ENCODE measurements around the gene HIVEP1.

The HIVEP1 gene

GRCh38 chr6:12012038-12012557, at the start of gene HIVEP1:
TSS of gene HIVEP1 (plus strand) at chr6:12012312. CDS start at chr6:12015629, 3,317 bp downstream.
- DNase-seq (ENCODE audit: low spot score) = peak; percentile 27

DNA sequence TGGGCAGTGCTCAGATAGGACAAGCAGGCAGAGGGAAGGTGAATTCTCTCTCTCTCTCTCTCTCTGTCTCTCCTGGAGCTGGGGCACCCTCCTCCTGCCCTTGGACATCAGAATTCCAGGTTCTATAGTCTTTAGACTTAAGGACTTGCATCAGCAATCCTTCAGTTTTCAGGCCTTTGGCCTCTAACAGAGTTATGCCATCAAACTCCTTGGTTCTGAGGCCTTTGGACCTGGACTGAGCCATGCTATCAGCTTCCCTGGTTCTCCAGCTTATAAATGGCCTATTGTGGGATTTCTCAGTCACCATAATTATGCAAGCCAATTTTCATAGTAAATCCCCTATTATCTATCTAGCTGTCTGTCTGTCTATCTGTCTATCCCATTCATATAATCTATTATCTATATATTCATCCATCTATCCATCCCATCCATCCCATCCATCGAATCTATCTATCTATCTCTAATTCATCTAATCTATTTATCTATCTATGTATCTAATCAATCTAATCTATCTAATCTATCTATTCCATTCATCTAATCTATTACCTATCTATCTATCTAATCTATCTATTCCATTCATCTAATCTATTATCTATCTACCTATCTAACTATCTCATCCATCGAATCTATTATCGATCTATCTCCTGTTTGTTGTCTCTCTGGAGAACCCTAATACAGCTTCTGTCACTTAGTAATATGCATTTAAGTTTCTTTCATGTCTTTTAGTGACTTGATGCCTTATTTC, 48.2 kb upstream of the HIVEP1 start:
- DNase-seq (ENCODE audit: low spot score) = no peak

DNA sequence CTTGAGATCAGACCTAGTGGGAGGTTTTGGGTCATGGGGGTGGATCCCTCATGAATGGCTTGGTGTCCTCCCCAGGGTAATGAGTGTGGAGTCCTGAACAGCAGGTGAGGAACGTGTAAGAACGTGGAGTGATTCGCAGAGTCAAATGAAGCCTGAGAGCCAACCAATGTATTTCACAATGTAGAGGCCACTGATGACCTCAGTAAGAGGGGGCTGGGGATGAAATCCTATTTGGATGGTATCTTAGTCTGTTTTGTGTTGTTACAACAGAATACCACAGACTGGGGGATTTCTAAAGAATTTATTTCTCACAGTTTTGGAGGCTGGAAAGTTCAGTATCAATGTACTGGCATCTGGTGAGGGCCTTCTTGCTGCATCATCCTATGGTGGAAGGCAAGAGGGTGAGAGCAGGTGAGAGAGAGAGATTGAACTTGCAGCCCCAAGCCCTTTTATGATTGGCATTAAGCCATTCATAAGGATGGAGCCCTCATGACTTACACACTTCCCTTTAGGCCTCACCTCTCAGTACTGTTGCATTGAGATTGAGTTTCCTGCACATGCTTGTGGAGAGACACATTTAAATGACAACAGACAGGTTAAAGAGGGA, 47.3 kb upstream of the HIVEP1 start:
- no peak for DNase-seq (ENCODE audit: low spot score)

- DNase-seq (ENCODE audit: low spot score) = no peak
Observed at GRCh38 chr6:11965499-11965898, 46.6 kb upstream of the HIVEP1 start.

- no peak for DNase-seq (ENCODE audit: low spot score)
Observed at GRCh38 chr6:11968241-11968806, 43.8 kb upstream of the HIVEP1 start.

- no peak for DNase-seq (ENCODE audit: low spot score)
Observed at GRCh38 chr6:11969092-11969491, 43.0 kb upstream of the HIVEP1 start.

- no peak for DNase-seq (ENCODE audit: low spot score)
Observed at GRCh38 chr6:11970114-11970513, 42.0 kb upstream of the HIVEP1 start.

DNA sequence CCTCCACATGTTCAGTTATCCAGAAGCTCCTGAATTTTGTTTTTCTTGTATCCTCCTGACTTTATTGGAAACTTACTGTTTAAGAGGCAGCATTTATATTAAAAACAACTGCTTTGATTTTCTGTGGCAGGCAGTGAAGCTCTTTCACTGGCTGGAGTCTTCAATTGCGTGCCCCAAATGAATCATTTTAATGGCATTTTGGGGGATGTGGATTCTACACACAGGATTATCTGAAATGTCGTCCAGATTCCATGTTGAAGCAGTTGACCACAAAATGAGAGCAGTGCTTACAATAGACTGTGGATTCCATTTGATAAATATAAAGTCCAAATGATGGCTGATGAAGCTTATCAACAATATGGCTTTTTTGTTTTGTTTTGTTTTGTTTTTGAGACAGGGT, 41.0 kb upstream of the HIVEP1 start:
- DNase-seq (ENCODE audit: low spot score) = no peak

DNA sequence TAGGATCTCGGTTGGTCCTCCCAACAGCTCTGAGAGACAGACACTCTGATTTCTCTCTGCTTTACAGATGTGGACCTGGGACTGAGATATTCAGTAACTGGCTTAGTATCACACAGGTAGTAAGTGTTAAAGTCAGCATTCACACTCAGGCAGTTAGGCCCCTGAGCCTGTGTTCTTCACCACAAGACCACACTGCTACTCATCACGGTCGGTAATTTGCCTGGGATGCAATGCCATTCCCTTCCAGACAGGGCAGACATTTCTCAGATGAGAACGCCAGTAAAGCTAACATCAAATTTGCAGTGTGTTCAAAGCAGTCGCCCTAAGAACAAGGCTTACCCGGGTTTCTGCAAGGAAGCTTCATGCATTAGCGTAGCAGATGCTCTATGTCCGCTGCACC, 39.8 kb upstream of the HIVEP1 start:
- DNase-seq (ENCODE audit: low spot score) = no peak

GRCh38 chr6:11972806-11973205, 39.3 kb upstream of the HIVEP1 start:
- no peak for DNase-seq (ENCODE audit: low spot score)

- no peak for DNase-seq (ENCODE audit: low spot score)
Observed at GRCh38 chr6:11973238-11973637, 38.9 kb upstream of the HIVEP1 start.

DNA sequence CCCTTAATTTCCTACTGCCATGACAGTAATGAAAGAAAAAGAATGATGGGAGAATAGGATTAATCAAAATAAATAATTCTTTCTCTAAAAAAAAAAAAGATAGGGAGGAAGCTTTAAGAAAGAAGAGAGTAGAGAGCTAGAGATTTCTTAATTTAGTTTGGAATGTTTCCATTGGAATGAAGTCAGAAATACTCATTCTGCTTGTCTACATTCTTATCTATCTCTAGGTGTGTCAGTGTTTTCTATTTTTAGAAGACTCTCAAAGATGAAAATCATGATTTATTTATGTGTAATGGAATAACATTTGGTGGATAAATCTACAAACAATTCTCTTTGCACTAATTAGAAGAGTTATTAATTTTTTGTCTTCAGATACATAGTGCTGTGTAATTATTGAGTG, 38.0 kb upstream of the HIVEP1 start:
- DNase-seq (ENCODE audit: low spot score) = no peak

DNA sequence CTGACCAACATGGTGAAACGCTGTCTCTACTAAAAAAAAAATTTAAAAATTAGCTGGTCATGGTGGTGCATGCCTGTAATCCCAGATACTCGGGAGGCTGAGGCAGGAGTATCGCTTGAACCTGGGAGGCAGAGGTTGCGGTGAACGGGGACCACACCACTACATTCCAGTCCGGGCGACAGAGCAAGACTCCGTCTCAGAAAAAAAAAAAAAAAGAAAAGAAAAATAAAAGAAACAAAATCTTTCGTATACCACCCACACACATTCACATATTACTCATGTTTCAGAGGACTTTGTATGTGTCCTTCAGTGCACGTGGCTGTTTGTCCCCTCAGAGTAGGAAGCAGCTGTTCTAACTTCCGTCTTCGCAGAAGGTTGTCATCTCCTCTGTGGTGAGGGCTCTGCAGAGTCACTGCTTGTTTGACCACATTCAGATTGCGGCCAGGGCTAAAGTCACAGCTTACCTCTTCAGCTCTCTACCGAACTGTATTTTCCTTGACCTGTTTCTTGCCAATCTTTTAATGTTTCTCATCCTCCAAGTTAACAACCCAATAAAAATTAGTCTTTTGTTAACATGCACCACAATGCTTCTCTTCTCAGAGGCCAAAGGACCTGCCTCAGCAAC, 36.6 kb upstream of the HIVEP1 start:
- DNase-seq (ENCODE audit: low spot score) = no peak

DNA sequence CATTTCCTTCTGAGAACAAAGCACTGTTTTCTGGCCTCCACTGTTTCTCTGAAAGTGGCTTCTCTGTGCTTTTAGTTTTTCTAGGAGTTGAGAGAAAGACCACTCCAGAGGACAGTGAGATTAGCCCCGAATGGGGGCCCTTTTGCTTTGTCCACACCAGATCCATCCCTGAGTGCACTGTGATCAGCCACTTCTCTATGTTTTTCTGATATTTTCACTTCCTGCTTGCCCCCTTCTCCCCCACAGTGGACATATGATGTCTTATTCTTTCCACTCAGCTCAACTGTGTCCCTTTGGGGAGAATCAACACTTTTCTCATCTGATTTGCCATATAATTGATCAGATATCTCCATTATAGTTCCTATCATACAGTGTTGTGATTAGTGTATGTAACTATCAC, 35.6 kb upstream of the HIVEP1 start:
- no peak for DNase-seq (ENCODE audit: low spot score)

GRCh38 chr6:11977193-11977592, 34.9 kb upstream of the HIVEP1 start:
- no peak for DNase-seq (ENCODE audit: low spot score)

DNA sequence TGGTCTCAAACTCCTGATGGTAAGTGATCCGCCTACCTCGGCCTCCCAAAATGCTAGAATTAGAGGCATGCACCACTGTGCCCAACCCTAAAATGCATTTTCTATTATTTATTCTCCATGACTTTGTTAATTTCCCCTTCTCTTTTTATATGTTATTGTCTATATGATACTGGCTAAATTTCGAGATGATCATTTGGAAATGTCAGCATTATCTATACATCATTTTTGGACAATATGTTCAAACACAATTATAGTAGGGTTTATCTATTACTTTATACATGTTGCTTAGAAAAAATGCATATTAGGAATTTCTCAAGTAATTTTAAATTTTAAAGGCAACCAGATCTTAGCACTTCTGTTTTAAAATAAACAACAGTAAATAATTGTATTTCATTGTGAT, 34.4 kb upstream of the HIVEP1 start:
- DNase-seq (ENCODE audit: low spot score) = no peak

GRCh38 chr6:11978169-11978987, 33.7 kb upstream of the HIVEP1 start:
- no peak for DNase-seq (ENCODE audit: low spot score)

GRCh38 chr6:11979866-11980265, 32.2 kb upstream of the HIVEP1 start:
- DNase-seq (ENCODE audit: low spot score) = no peak

GRCh38 chr6:11983306-11983705, 28.8 kb upstream of the HIVEP1 start:
- DNase-seq (ENCODE audit: low spot score) = no peak

DNA sequence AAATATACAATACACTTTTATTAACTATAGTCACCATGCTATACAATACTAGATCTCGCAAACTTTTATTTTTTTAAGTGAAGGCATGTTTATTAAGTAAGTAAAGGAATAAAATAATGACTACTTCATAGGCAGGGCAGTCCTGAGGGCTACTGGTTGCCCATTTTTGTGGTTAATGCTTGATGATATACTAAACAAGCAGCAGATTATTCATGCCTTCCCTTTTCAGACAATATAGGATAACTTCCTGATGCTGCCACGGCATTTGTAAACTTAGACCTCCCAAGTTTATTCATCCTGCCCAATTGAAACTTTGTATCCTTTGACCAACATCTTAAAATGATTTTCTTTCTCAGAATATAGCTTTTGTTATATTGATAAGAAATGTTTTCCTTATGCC, 24.7 kb upstream of the HIVEP1 start:
- DNase-seq (ENCODE audit: low spot score) = no peak

- DNase-seq (ENCODE audit: low spot score) = no peak
Observed at GRCh38 chr6:11989386-11989785, 22.7 kb upstream of the HIVEP1 start.

DNA sequence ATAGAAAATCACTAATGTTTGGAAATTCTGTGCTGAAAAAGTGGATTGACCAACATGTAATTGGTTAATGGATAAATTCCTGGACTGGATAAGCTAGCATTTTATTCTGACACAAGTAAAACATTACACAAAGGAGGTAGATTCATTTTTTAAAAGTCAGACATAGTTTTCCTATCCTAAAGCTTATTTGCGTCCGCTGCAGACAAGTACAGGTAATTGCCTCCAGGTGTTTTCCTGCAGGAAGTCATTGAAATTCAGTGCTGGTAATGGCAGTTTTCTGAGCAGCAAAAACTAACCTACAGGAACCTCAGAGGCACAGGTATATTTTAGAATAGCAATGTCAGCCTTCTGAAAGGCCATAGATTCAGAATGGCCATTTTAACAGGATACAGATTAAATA, 20.0 kb upstream of the HIVEP1 start:
- DNase-seq (ENCODE audit: low spot score) = no peak

All from RKO (cell line).